ENCODE results near the gene GPLD1. TPM values are rescaled to one million over a fixed set of nuclear protein-coding genes. Genes with fewer than 3 reads are reported as not detected.
"Not testable (repeated sequence)": the region's sequence is repeated elsewhere in the genome, so short reads cannot be mapped to it uniquely, and the experiment has no call there.

GPLD1 gene
- total RNA-seq, 1 donor from 2014 or later = 3.8 TPM

- peak overlapping the region; percentile 96 for H3K4me3 Mint-ChIP-seq
- H3K4me1 Mint-ChIP-seq (ENCODE audit: unreplicated experiment) = peaks cover 25% of the 10 kb centered on the region
Measured at GRCh38 chr6:24403501-24403824, 85.9 kb downstream of the GPLD1 start.

GRCh38 chr6:24402697-24403500 is 86.5 kb downstream of the GPLD1 start, which contains the start of gene MRS2:
TSS of gene MRS2 (plus strand) at chr6:24402936. CDS start at chr6:24403047, 111 bp downstream.
- Mint-ChIP-seq H3K27me3 (peaks cover 22% of the 10 kb centered on the region), H3K9me3 (no peaks in the 10 kb centered on the region), H3K27ac (peak within 1 kb of the TSS; percentile 74), H3K4me1 (ENCODE audit: unreplicated experiment) (peaks cover 25% of the 10 kb centered on the region), H3K36me3 (peaks cover 11% of the 10 kb centered on the region), H3K4me3 (peak within 1 kb of the TSS; percentile 96)
- peak; percentile 83 for DNase-seq (ENCODE audit: extremely low spot score, unreplicated experiment)
- no peak for TF ChIP-seq CTCF (conservative IDR thresholded peaks at IDR 0.05)

More at GRCh38 chr6:24403501-24403824, 85.9 kb downstream of the GPLD1 start:
- TF ChIP-seq CTCF (conservative IDR thresholded peaks at IDR 0.05) = no peak
- Mint-ChIP-seq H3K9me3 (no peaks in the 10 kb centered on the region), H3K27ac (peak overlapping the region; percentile 74), H3K27me3 (peaks cover 21% of the 10 kb centered on the region), H3K36me3 (peaks cover 11% of the 10 kb centered on the region)
- DNase-seq (ENCODE audit: extremely low spot score, unreplicated experiment) = no peak

- no peak for TF ChIP-seq CTCF (conservative IDR thresholded peaks at IDR 0.05)
- Mint-ChIP-seq H3K4me3 (no peak overlapping the region), H3K36me3 (peaks cover 11% of the 10 kb centered on the region), H3K9me3 (peaks cover 2% of the 10 kb centered on the region), H3K4me1 (ENCODE audit: unreplicated experiment) (peaks cover 25% of the 10 kb centered on the region), H3K27ac (no peak overlapping the region), H3K27me3 (peaks cover 26% of the 10 kb centered on the region)
- DNase-seq (ENCODE audit: extremely low spot score, unreplicated experiment) = no peak
Measured at GRCh38 chr6:24401458-24401857, 87.9 kb downstream of the GPLD1 start.

GRCh38 chr6:24400045-24401039 is 89.0 kb downstream of the GPLD1 start:
- DNase-seq (ENCODE audit: extremely low spot score, unreplicated experiment) = not testable (repeated sequence)
- peaks cover 10% of the 10 kb centered on the region for H3K36me3 Mint-ChIP-seq

GRCh38 chr6:24397631-24398030 is 91.7 kb downstream of the GPLD1 start:
- Mint-ChIP-seq H3K4me1 (ENCODE audit: unreplicated experiment) (peaks cover 13% of the 10 kb centered on the region), H3K4me3 (no peak overlapping the region), H3K27ac (no peak overlapping the region), H3K27me3 (peaks cover 26% of the 10 kb centered on the region), H3K9me3 (peaks cover 5% of the 10 kb centered on the region), H3K36me3 (peaks cover 4% of the 10 kb centered on the region)
- no peak for TF ChIP-seq CTCF (conservative IDR thresholded peaks at IDR 0.05)
- DNase-seq (ENCODE audit: extremely low spot score, unreplicated experiment) = no peak

More at GRCh38 chr6:24400045-24401039, 89.0 kb downstream of the GPLD1 start:
- not testable (repeated sequence) for H3K9me3 Mint-ChIP-seq
- Mint-ChIP-seq H3K4me3 (peak overlapping the region; percentile 43), H3K27me3 (peaks cover 26% of the 10 kb centered on the region), H3K4me1 (ENCODE audit: unreplicated experiment) (peaks cover 24% of the 10 kb centered on the region), H3K27ac (peak overlapping the region; percentile 67)

Data from type B pancreatic cell (in vitro differentiated cells).